GM04504 (cell line): ENCODE data around the gene ASB16.

Source experiments
- DNase-seq: peaks from one replicate; pipeline ENCODE4 v3.0.0-alpha.2; 2012; ENCODE audit warnings: low read depth

Gene ASB16

GRCh38 chr17:44210342-44211192 is 40.1 kb downstream of the ASB16 start:
- DNase-seq, result peak; percentile 77

- DNase-seq, result no peak
Observed at GRCh38 chr17:44211281-44212265, 41.1 kb downstream of the ASB16 start.

GRCh38 chr17:44212507-44213402 is 42.3 kb downstream of the ASB16 start:
- no peak for DNase-seq

GRCh38 chr17:44213403-44214229 is 43.1 kb downstream of the ASB16 start:
- no peak for DNase-seq

DNA sequence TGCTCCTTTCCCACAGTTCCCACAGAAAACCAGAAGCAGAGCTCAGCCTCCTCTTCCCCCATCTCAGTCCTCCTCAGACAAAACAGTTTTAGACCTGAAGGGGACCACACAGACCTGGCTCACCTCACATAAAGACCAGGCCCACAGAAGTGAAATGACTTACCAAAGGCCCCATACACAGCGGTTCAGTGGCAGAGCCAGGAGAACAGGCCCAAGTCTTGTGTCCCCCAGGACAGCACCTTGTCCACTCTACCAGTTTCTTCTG is 43.7 kb downstream of the ASB16 start:
- DNase-seq, result no peak

DNA sequence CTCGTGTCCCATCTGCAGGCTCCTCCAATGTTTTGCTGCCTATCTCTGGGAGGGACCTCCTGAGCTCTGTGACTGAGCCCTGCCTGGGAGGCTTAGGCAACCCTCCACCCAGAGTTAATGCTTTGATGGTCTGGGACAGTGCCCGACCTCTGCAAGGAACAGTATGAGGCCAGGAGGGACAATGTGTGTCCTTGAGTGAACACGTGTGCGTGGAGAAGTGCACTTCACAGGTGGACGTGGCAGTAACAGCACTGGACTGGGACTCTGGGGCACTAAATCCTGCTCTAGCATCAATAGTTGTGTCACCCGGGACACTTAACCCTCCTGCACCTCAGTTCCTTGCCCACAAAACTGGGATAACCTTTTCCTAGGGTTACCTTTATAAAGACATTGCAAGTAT is 44.4 kb downstream of the ASB16 start:
- DNase-seq, result no peak

DNA sequence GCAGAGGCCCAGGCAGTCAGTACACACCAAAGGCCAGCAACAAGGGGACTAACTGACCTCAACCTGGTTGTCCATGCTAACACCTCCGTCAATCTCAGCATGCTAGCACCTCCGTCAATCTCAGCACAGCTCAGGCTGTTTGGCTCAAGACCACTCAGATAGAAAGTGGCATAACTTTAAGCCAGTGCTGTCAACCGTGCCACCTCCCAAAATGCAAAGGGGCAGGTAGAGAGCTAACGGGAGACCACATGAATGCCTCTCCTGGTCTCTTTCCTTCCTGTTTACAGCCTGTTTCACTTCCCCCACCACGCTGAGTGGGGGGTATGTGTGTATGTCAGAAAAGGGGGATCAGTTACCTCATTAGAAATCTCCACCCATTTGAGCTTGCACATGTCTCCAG is 45.7 kb downstream of the ASB16 start:
- no peak for DNase-seq

GRCh38 chr17:44216694-44217093 is 46.2 kb downstream of the ASB16 start:
- no peak for DNase-seq

DNA sequence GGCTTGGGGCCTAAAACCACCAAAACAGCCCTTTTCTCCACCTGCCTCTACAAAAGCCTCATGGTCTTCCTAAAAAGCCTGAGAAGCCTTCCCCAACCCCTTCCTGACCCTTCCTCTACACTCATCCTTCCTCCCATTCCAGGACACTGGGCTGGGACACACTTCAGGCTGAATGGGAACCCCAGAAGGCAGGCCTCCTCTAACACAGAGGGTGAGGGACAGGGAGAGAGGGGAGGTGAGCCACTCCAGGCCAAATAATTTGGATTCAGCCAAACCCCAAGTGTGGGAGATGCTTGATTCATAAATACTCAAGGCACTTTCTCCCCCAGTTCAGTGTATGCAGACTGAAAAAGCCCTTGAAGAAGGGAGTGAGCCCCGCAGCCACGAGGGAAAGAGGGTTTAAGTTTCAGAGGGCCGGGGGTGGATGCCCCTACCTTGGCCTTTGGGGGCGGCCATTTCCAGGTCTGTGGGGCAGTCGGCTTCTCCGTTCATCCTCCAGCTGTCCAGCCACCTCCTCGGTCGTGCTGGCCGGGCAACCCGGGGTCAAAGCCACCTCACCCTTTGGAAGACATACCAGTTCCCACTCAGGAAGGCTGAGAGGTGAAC is 47.3 kb downstream of the ASB16 start:
- DNase-seq, result no peak

- peak; percentile 83 for DNase-seq
Observed at GRCh38 chr17:44218344-44219107, 48.0 kb downstream of the ASB16 start.

DNA sequence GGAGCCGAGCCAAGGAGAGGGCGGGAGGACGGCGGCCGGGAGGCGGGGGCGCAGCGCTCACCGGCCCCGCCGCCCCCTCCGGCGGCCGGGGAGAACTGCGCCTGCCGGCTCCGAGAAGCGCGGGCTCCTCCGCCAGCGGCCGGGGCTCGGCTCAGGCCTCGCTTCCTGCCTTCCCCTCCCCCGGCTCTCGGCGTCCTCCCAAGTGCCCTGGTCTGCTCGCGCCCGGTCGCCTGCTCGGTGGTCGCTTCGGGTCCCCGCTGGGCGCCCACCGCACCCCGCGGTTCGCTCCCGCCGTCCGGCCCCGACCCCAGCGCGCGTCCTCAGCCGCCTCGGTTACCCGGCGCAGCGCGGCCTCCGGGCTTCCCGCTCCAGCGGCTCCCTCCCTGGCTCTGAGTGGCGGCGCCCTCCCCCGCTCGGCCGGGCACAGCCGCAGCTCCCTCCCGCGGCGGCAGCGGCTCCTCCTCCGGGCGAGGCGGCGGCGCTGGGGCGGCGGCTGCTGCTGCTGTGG is 48.7 kb downstream of the ASB16 start:
- DNase-seq, result no peak

DNA sequence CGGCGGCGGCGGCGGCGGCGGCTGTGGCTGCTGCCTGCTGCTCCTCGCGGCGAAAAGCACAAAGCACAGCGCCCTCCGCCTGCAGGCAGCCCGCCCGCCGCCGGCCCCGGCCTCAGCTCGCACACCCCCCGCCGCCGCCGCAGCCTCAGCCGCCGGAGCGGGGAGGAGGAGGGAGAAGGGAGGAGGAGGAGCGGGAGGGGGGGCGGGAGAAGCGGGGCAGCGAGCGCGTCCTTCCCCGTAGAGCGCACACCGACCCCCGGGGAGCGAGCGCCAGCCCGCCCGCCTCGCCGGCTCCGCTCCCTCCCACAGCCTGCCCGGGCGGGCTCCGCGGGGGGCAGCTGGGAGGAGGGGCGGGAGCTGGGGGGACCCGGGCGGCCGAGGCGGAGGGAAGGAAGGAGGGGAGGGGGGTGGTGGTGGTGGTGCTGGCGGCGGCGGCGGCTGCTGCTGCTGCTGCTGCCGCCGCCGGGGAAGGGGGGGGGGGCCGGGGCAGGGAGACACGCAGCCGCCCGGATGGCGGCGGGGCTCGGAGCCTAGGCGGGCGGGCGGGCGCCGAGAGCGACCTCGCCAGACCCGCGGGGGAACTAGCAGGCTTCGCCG is 49.2 kb downstream of the ASB16 start, which contains the start of gene UBTF:
Gene UBTF (minus strand): TSS at position 60 of the 597 bp plus-strand sequence. CDS start 1,446 bp downstream, outside the sequence.
- no peak for DNase-seq

DNA sequence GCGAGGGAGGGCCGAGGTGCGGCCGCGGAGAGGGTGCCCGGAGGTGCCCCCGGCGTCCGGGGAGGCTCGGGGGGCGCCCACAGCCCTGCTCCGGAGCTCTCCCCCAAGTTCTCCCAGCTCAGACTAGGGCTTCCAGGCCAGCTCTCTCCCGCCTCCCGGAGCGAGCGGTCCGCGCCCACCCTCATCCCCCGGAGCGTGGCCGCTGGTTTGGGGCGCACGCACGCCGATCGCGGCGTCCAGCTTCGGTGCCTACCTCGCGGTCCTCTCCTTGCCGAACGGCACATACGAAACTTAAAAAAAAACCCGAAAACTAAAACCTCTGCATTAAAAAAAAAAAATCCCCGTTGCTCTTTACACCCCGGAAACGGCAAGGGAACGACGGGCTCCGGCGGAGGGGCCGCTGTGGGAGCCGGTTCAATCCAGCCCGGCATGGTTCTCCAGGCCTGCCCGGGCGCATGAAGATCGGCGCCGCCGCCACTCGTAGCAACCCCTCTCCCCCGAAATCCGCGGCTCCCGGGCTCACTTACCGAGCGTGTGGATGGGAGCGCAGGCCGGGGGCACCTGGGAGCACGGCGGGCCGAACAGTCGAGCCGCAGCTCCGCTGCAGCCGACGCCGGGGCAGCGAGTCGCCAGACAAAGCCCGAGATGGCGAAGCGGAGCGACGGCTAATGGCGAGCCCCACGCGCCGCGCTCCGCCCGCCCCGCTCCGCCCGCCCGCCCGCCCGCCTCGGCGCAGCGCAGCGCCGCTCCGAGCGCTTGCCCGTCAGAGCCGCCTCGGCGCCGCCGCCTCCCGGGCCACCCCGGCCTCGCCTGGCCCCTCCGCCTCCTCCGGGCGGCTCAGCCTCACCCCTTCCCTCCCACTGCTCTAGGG is 49.9 kb downstream of the ASB16 start:
- DNase-seq, result no peak

GRCh38 chr17:44221084-44221861 is 50.8 kb downstream of the ASB16 start:
- no peak for DNase-seq

GRCh38 chr17:44221862-44222111 is 51.3 kb downstream of the ASB16 start:
- no peak for DNase-seq

- peak; percentile 60 for DNase-seq
Observed at GRCh38 chr17:44222112-44222869, 51.8 kb downstream of the ASB16 start.

DNA sequence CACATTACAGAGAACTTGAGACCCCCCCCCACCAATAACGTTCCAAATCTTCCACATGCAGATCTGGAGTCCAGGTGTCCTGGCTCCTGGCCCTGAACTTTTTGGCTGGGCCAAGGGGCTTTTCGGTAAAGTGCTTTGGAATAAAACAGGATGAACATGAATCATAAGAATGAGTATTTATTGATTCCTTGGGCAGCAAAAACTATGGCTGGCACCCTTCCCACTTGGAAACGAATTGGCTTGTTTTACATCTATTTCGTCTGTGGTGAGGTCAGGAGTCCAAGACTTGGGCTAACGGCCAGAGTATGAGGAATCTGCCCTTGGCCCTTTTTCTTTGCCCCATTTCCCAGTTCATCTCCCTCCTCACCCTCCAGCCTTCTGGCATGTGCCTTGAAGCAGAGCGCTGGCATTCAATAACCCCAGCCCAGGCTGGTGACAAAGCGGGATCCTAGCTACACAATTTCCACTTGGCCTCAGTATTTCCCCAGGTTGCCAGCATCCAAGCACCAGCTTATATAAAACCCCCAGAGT is 53.1 kb downstream of the ASB16 start:
- no peak for DNase-seq
